GM12891 (cell line): ENCODE data around the gene DYNLRB1.

Experiments used
- PAX5 ChIP-seq: IDR thresholded peaks from 2 replicates; pipeline ENCODE4 v1.6.1; 2011; ENCODE audit warnings: low read length, moderate library complexity, mild to moderate bottlenecking; ENCODE audit not compliant: insufficient read depth, severe bottlenecking
- POLR2A ChIP-seq: IDR thresholded peaks from 2 replicates; pipeline ENCODE4 v1.6.1; 2011; ENCODE audit warnings: low read depth, low read length, control low read depth
- POLR2AphosphoS5 ChIP-seq: IDR thresholded peaks from 2 replicates; pipeline ENCODE4 v1.6.1; 2011; ENCODE audit warnings: low read depth, low read length, control low read depth
- POU2F2 ChIP-seq: IDR thresholded peaks from 2 replicates; pipeline ENCODE4 v1.6.1; 2011; ENCODE audit warnings: low read depth, mild to moderate bottlenecking, control low read depth, low read length, moderate library complexity

DNA sequence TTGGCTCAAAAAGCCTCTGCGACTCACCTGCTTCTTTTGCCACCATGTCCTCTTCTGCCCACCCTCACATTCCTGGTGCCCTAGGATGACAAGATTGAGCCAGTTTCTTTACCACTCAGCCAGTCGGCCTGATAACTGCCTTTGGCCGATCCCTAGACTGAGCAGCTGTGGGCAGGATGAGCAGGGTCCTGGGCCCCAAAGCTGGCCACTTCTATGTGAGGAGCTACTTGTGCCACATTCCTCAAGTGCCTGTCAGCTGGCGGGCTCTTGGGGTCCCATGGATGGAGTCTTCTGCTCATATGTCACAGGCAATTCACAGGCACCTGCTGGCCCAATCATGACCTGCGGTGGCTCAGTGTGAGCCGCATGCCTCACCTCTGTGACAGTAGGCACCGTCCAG, 16.5 kb downstream of the DYNLRB1 start:
- TF ChIP-seq POLR2A (no peak), POLR2AphosphoS5 (no peak), PAX5 (no peak), POU2F2 (no peak)
